Suprapubic skin (tissue), 4 donors: Measurements from ENCODE around the gene GLP2R.

Source experiments
- CTCF ChIP-seq, 2 donors: fragments of 200-600 bp in 1 of 2; fragments of 450-650 bp in 1 of 2; sonication (generic) in 1 of 2; IDR thresholded peaks; one replicate each; pipeline ENCODE4 v1.5.1; 2016 to 2019; ENCODE audit warnings: antibody characterized with exemption in 2 of 2, mild to moderate bottlenecking in 1 of 2, moderate library complexity in 1 of 2
- POLR2A ChIP-seq, 2 donors: fragments of 450-650 bp; IDR thresholded peaks; one replicate each; pipeline ENCODE4 v1.6.1; 2017; ENCODE audit warnings: antibody characterized with exemption in 2 of 2, mild to moderate bottlenecking in 2 of 2, moderate library complexity in 2 of 2
- POLR2AphosphoS5 ChIP-seq, 3 donors: sonication (generic); formaldehyde crosslinking; IDR thresholded peaks; one replicate each; pipeline ENCODE4 v1.6.1; 2017; ENCODE audit warnings: antibody characterized with exemption in 3 of 3

GRCh38 chr17:9816472-9816871 is 9.3 kb upstream of the GLP2R start:
- TF ChIP-seq CTCF (IDR thresholded peaks at IDR 0.05) (no peak), POLR2A (IDR thresholded peaks at IDR 0.05) (no peak), POLR2AphosphoS5 (IDR thresholded peaks at IDR 0.05) (no peak)
